HepG2 (cell line): ENCODE data around the gene PTH2. TPM values are rescaled to one million over a fixed set of nuclear protein-coding genes. Genes with fewer than 3 reads are reported as not detected.
A peak's percentile ranks its signal among the peaks of the same experiment; 100 is the strongest.

Experiments used
- ATAC-seq: fragments of 200-7000 bp; cut with Tn5 transposase; 3 replicates; pipeline ENCODE4 v1.9.1; 2020; ENCODE audit warnings: mild to moderate bottlenecking, moderate library complexity
- BruUV-seq: library from RNA; stranded (reverse); fragments of 400-500 nt; replicated peaks from 2 replicates; lab custom pipeline; 2021; lab: Mats Ljungman, UMichigan
- CTCF ChIA-PET: fragments of 300-600 bp; formaldehyde crosslinking; extraction: SDS; loops from one replicate; lab custom pipeline; 2021; ENCODE audit warnings: low total read pairs, inconsistent platforms, low intra/inter-chr PET ratio; lab: Yijun Ruan, JAX
- POLR2A ChIA-PET: fragments of 350-600 bp; sonication (Branson Sonifier 250); formaldehyde crosslinking; loops from one replicate; lab custom pipeline; 2020; ENCODE audit warnings: antibody characterized with exemption, inconsistent platforms; lab: Yijun Ruan, JAX
- DNase-seq: peaks from one replicate; pipeline ENCODE4 v3.0.0-alpha.2; 2015; ENCODE audit warnings: low spot score
- FAIRE-seq: peaks from 3 replicates; lab custom pipeline; 2011; peaks lifted over from hg19 to GRCh38; lab: Jason Lieb, UNC
- H2AFZ ChIP-seq: one replicate; pipeline ENCODE4 v1.6.1; 2011; ENCODE audit warnings: low read length, inconsistent platforms
- H3K27ac ChIP-seq: fragments of 300-600 bp; 3 replicates; pipeline ENCODE4 v1.8.0; 2011; ENCODE audit warnings: mixed run types, mild to moderate bottlenecking, mixed read lengths, low read length, inconsistent platforms; ENCODE audit not compliant: insufficient read depth; ENCODE audit errors: extremely low read length
- H3K27me3 ChIP-seq, 2 experiments: fragments of 200-600 bp in 1 of 2; 2 replicates in 1 of 2; 3 replicates in 1 of 2; pipeline versions ENCODE4 v1.6.0 to v1.8.0; 2011; ENCODE audit warnings: low read length in 2 of 2, mild to moderate bottlenecking in 2 of 2, moderate library complexity in 2 of 2, inconsistent platforms in 1 of 2; ENCODE audit not compliant: insufficient read depth in 2 of 2, control insufficient read depth in 1 of 2
- H3K36me3 ChIP-seq, 2 experiments: fragments of 200-600 bp in 1 of 2; replicated peaks in 1 of 2; 2 replicates in 1 of 2; 3 replicates in 1 of 2; pipeline versions ENCODE4 v1.5.1 to v1.8.0; 2011; ENCODE audit warnings: low read length in 2 of 2, inconsistent platforms in 1 of 2; ENCODE audit not compliant: insufficient read depth in 2 of 2, control insufficient read depth in 1 of 2
- H3K4me1 ChIP-seq: 2 replicates; pipeline ENCODE4 v1.5.1; 2012; ENCODE audit warnings: low read length, inconsistent platforms; ENCODE audit not compliant: insufficient read depth
- H3K4me2 ChIP-seq: 2 replicates; pipeline ENCODE4 v1.6.0; 2011; ENCODE audit warnings: low read depth, low read length, inconsistent platforms
- H3K4me3 ChIP-seq, 3 experiments: fragments of 200-600 bp in 1 of 3; sonication (generic), shearing (Covaris generic) in 1 of 3; replicated peaks in 1 of 3; 2 replicates each; pipeline ENCODE4 v1.5.1; 2011 to 2016; ENCODE audit warnings: low read length in 3 of 3, inconsistent platforms in 2 of 3, low read depth in 2 of 3, mild to moderate bottlenecking in 2 of 3, control low read depth in 1 of 3, mixed read lengths in 1 of 3; ENCODE audit not compliant: insufficient read depth in 1 of 3
- H3K79me2 ChIP-seq: one replicate; pipeline ENCODE4 v1.6.1; 2011; ENCODE audit warnings: low read length, inconsistent platforms; ENCODE audit not compliant: insufficient read depth
- H3K9ac ChIP-seq: 2 replicates; pipeline ENCODE4 v1.6.0; 2011; ENCODE audit warnings: mild to moderate bottlenecking, low read depth, low read length, inconsistent platforms; ENCODE audit not compliant: insufficient read depth
- H3K9me3 ChIP-seq: 2 replicates; pipeline ENCODE4 v1.5.1; 2012; ENCODE audit warnings: mild to moderate bottlenecking, low read length
- H4K20me1 ChIP-seq: 2 replicates; pipeline ENCODE4 v1.6.0; 2011; ENCODE audit warnings: inconsistent platforms, mild to moderate bottlenecking, low read length, moderate library complexity; ENCODE audit not compliant: insufficient read depth
- ATF7 ChIP-seq, 2 experiments: fragments of 450-650 bp in 1 of 2; sonication (generic) in 1 of 2; formaldehyde crosslinking in 1 of 2; IDR thresholded peaks; 2 replicates each; pipeline versions ENCODE4 v1.4.0 to v1.6.1; 2016 to 2020; ENCODE audit warnings: antibody characterized with exemption in 1 of 2, mild to moderate bottlenecking in 1 of 2, missing genetic modification reagents in 1 of 2
- ETV5 ChIP-seq: IDR thresholded peaks from 2 replicates; pipeline ENCODE4 v1.6.1; 2018; ENCODE audit warnings: missing biosample characterization, missing genetic modification reagents, inconsistent platforms, borderline replicate concordance
- FOXJ3 ChIP-seq: sonication (generic); formaldehyde crosslinking; IDR thresholded peaks from 2 replicates; pipeline ENCODE4 v1.4.0; 2020; ENCODE audit warnings: missing genetic modification reagents, mild to moderate bottlenecking, borderline replicate concordance
- HMGA1 ChIP-seq: sonication (generic); formaldehyde crosslinking; conservative IDR thresholded peaks from 2 replicates; pipeline ENCODE4 v1.4.0; 2020; ENCODE audit warnings: missing genetic modification reagents
- MAZ ChIP-seq, 2 experiments: sonication (generic) in 1 of 2; formaldehyde crosslinking in 1 of 2; IDR thresholded peaks; 2 replicates each; pipeline versions ENCODE4 v1.5.0 to v1.6.1; 2012 to 2020; ENCODE audit warnings: low read depth in 2 of 2, mild to moderate bottlenecking in 2 of 2, borderline replicate concordance in 1 of 2, improper control_type of control experiment in 1 of 2, low read length in 1 of 2, missing genetic modification reagents in 1 of 2, moderate library complexity in 1 of 2
- MEF2D ChIP-seq: sonication (generic); formaldehyde crosslinking; IDR thresholded peaks from 2 replicates; pipeline ENCODE4 v1.5.1; 2020; ENCODE audit warnings: mild to moderate bottlenecking, missing genetic modification reagents
- MXI1 ChIP-seq: IDR thresholded peaks from 3 replicates; pipeline ENCODE4 v1.6.1; 2012; ENCODE audit warnings: low read depth, low read length, inconsistent platforms, borderline replicate concordance
- MZF1 ChIP-seq: sonication (generic); formaldehyde crosslinking; IDR thresholded peaks from 2 replicates; pipeline ENCODE4 v1.8.1; 2023; ENCODE audit warnings: mild to moderate bottlenecking, missing genetic modification reagents, borderline replicate concordance
- PAWR ChIP-seq: sonication (generic); formaldehyde crosslinking; IDR thresholded peaks from 2 replicates; pipeline ENCODE4 v1.4.0; 2020; ENCODE audit warnings: missing genetic modification reagents, mild to moderate bottlenecking, borderline replicate concordance
- ZBTB42 ChIP-seq: sonication (generic); formaldehyde crosslinking; IDR thresholded peaks from 2 replicates; pipeline ENCODE4 v1.5.0; 2020; ENCODE audit warnings: mild to moderate bottlenecking, missing genetic modification reagents
- ZNF446 ChIP-seq: sonication (generic); formaldehyde crosslinking; IDR thresholded peaks from 2 replicates; pipeline ENCODE4 v1.5.0; 2020; ENCODE audit warnings: mild to moderate bottlenecking, missing genetic modification reagents
- ZNF468 ChIP-seq: sonication (generic); formaldehyde crosslinking; IDR thresholded peaks from 2 replicates; pipeline ENCODE4 v1.8.0; 2022; ENCODE audit warnings: mild to moderate bottlenecking, moderate library complexity, missing genetic modification reagents
- ZNF484 ChIP-seq: sonication (generic); formaldehyde crosslinking; IDR thresholded peaks from 2 replicates; pipeline ENCODE4 v1.5.1; 2020; ENCODE audit warnings: mild to moderate bottlenecking, low read depth, missing genetic modification reagents, borderline replicate concordance
- ZSCAN25 ChIP-seq: sonication (generic); formaldehyde crosslinking; IDR thresholded peaks from 2 replicates; pipeline ENCODE4 v1.8.0; 2022; ENCODE audit warnings: mild to moderate bottlenecking, missing genetic modification reagents
- WGBS: methylation state at CpG from one replicate; pipeline ENCODE4 v1.1.6; 2017; ENCODE audit warnings: low lambda C conversion rate; 5-methylcytosine and 5-hydroxymethylcytosine counted together
- in situ Hi-C: cut with HindIII; loops from 2 replicates; pipeline ENCODE4 v1.10.0; 2017; ENCODE audit warnings: low pct_unique_long_range_greater_than_20kb; ENCODE audit not compliant: extremely low pct_ligation_motif_present
- intact Hi-C: fragments of 100-400 bp; cut with micrococcal nuclease; formaldehyde crosslinking; loops from one replicate; pipeline ENCODE4 v1.10.0; 2022; ENCODE audit not compliant: unreplicated experiment
- polyA plus RNA-seq, 8 experiments: library from polyadenylated mRNA; depleted of rRNA in 3 of 8; stranded (reverse) in 7 of 8; unstranded in 1 of 8; fragments of >200 nt; fragmentation: Illumina TruSeq in 4 of 8; extraction: Trizol in 4 of 8; gene quantifications; 2 replicates each; pipeline versions ENCODE4 v1.2.1 to v1.2.3, GENCODE V29; 2011 to 2016; ENCODE audit warnings: low read depth in 4 of 8, missing spikeins in 1 of 8, mixed read lengths in 1 of 8; ENCODE audit not compliant: insufficient read depth in 1 of 8
- total RNA-seq, 5 experiments: library from RNA; depleted of rRNA; stranded (reverse); fragments of >200 nt; fragmentation: Illumina TruSeq; extraction: Trizol; gene quantifications; 2 replicates each; pipeline ENCODE4 v1.2.3, GENCODE V29; 2016; ENCODE audit warnings: low read depth in 1 of 5
- TF ChIP-seq, protein P1 (sequence below), 2 experiments: sonication (generic) in 1 of 2; formaldehyde crosslinking in 1 of 2; IDR thresholded peaks; 2 replicates each; pipeline versions ENCODE4 v1.5.1 to v1.6.1; 2011 to 2020; ENCODE audit warnings: borderline replicate concordance in 1 of 2, low read depth in 1 of 2, low read length in 1 of 2, mild to moderate bottlenecking in 1 of 2, missing genetic modification reagents in 1 of 2, moderate library complexity in 1 of 2
- TF ChIP-seq, protein P2 (sequence below): sonication (generic); formaldehyde crosslinking; IDR thresholded peaks from 2 replicates; pipeline ENCODE4 v1.5.0; 2020; ENCODE audit warnings: missing genetic modification reagents, mild to moderate bottlenecking, borderline replicate concordance

PTH2 gene
- total and polyA plus RNA-seq, 2 of the 13 experiments (the other 11 are each of a cell fraction or from before 2014, with no cell fraction given): not detected

DNA sequence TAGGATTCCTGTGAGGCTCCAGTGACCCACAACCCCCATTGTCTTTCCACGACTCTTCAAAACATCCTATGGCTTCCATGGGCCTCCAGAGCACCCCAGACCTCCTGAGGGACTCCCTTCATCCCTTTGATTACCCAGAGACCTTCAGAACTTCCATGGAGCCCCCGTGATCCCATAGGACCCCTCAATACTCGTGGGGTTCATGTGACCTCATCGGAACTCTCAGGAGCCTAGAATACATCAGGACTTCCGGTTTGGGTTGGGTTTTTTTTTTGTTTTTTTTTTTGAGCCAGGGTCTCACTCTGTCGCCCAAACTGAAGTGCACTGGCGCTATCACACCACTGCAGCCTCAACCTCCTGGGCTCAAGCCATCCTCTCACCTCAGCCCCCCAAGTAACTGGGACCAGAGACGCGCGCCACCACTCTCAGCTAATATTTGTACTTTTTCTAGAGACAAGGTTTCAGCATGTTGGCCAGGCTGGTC, 30.6 kb upstream of the PTH2 start (continued):
- TF ChIP-seq ATF7 (IDR thresholded peaks at IDR 0.05): no peak
- TF ChIP-seq ATF7 (CRISPR knock-in tag; IDR thresholded peaks at IDR 0.05): peak; percentile 59
- TF ChIP-seq ZNF446 (CRISPR knock-in tag): 0 out of 2 replicates have a peak, but pooled peaks have one; percentile 67
- no peak for TF ChIP-seq ZNF468 (CRISPR knock-in tag)
- TF ChIP-seq HMGA1: no peak
- TF ChIP-seq, protein P1, sequence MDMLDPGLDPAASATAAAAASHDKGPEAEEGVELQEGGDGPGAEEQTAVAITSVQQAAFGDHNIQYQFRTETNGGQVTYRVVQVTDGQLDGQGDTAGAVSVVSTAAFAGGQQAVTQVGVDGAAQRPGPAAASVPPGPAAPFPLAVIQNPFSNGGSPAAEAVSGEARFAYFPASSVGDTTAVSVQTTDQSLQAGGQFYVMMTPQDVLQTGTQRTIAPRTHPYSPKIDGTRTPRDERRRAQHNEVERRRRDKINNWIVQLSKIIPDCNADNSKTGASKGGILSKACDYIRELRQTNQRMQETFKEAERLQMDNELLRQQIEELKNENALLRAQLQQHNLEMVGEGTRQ (IDR thresholded peaks at IDR 0.05; ENCODE audit: low read depth, low read length): no peak
- TF ChIP-seq, protein P1 (CRISPR knock-in tag; IDR thresholded peaks at IDR 0.05; ENCODE audit: borderline replicate concordance): peak; percentile 22; the same call in 1 of the 2 replicates
- 0 out of 2 replicates have a peak, but pooled peaks have one; percentile 63 for TF ChIP-seq PAWR (CRISPR knock-in tag)
- TF ChIP-seq ZNF484 (CRISPR knock-in tag): no peak
- peak; percentile 29; the same call in 1 of the 2 replicates for TF ChIP-seq ZBTB42

DNA sequence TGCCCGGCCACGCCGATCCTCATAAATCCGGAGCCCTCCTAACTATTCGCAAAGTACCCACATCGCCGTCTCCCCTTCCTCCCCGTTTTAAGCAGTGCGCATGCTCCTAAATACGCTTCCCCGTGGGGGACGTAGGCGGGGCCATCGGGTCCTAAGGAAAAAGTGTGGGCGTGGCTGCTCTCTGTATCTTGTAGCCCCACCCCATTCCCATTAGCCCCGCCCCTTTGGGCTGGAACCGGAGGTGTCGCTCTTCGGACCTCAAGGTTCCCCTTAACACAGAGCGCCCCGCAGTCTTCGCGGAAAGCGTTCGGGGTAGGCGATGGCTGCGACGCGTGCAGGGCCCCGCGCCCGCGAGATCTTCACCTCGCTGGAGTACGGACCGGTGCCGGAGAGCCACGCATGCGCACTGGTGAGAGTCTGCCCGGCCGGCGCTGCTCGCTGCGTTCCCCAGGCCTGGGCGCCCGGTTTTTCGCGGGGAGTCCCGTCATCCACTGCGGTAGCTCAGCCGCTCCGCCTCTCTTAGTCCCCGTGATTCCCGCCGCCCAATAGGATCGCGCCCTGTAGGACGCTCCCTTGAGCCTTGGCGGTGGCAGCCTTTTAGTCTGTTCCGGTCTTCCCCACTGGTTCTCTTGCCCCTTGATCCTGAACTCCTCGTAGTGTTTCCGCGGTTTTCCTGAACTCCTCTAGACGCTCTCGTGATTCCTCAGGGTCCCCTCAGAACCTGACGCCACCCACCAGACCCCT, 29.9 kb upstream of the PTH2 start, which contains the start of gene ALDH16A1:
Gene ALDH16A1 (plus strand): TSS at position 213 of the 744 bp plus-strand sequence. CDS start 107 bp downstream, at position 320.
- H3K9ac ChIP-seq: peak within 1 kb of the TSS; percentile 99
- BruUV-seq: no TSS peak
- H3K9me3 ChIP-seq: no peaks in the 10 kb centered on the region
- WGBS: under 1% methylated on average over 24 of the region's 66 CpGs
- peaks cover 29% of the 10 kb centered on the region for H3K79me2 ChIP-seq
- FAIRE-seq (peak; percentile 79), DNase-seq (peak; percentile 95), ATAC-seq (peak; percentile 92)
- H3K4me3 ChIP-seq: peak within 1 kb of the TSS; percentile 67 to 98 (median 93)
- H3K36me3 ChIP-seq: peaks cover 6 to 12% of the 10 kb centered on the region in 2 experiments; a peak in 3 of 5 replicates
- peak within 1 kb of the TSS; percentile 95 for H3K4me2 ChIP-seq
- no peaks in the 10 kb centered on the region; a peak in 1 of 5 replicates for H3K27me3 ChIP-seq
- no peaks in the 10 kb centered on the region for H4K20me1 ChIP-seq
- in situ Hi-C loops: no loop called here
- intact Hi-C loops: no loop called here
- no peak within 1 kb of the TSS for H2AFZ ChIP-seq
- ChIA-PET CTCF (no interaction called here), POLR2A (interaction anchor here (0.6 to 3.4 kb wide), 26 partner anchors 8 to 489 kb away, joined by 3 to 34 read pairs (median 6); partner anchors contain the start of genes FCGRT, FLT3LG, LIN7B and RPS11)
- H3K4me1 ChIP-seq: peaks cover 29% of the 10 kb centered on the region
- H3K27ac ChIP-seq: peak within 1 kb of the TSS; percentile 99
- TF ChIP-seq MXI1 (peak; percentile 45; the same call in 1 of the 3 replicates), MEF2D (CRISPR knock-in tag) (peak; percentile 78), MAZ (IDR thresholded peaks at IDR 0.05; ENCODE audit: borderline replicate concordance, low read depth, low read length) (no peak), MAZ (CRISPR knock-in tag; IDR thresholded peaks at IDR 0.05; ENCODE audit: low read depth) (peak; percentile 60; the same call in 1 of the 2 replicates), FOXJ3 (CRISPR knock-in tag) (0 out of 2 replicates have a peak, but pooled peaks have one; percentile 9), MZF1 (CRISPR knock-in tag) (no peak), ZSCAN25 (CRISPR knock-in tag) (peak; percentile 67; the same call in 1 of the 2 replicates), ETV5 (CRISPR knock-in tag) (peak; percentile 65; the same call in 1 of the 2 replicates)
- TF ChIP-seq, protein P2, sequence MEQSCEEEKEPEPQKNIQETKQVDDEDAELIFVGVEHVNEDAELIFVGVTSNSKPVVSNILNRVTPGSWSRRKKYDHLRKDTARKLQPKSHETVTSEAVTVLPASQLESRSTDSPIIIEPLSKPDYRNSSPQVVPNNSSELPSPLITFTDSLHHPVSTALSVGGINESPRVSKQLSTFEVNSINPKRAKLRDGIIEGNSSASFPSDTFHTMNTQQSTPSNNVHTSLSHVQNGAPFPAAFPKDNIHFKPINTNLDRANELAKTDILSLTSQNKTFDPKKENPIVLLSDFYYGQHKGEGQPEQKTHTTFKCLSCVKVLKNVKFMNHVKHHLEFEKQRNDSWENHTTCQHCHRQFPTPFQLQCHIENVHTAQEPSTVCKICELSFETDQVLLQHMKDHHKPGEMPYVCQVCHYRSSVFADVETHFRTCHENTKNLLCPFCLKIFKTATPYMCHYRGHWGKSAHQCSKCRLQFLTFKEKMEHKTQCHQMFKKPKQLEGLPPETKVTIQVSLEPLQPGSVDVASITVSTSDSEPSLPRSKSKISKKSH (CRISPR knock-in tag): peak; percentile 55
